A673 (cell line): ENCODE results near the gene URI1. TPM values are rescaled to one million over a fixed set of nuclear protein-coding genes. Genes with fewer than 3 reads are reported as not detected.

Source experiments
- BruUV-seq: library from RNA; stranded (reverse); fragments of 400-500 nt; replicated peaks from 2 replicates; lab custom pipeline; 2021; lab: Mats Ljungman, UMichigan
- CTCF ChIA-PET: fragments of 300-600 bp; sonication (Branson Sonifier 250); formaldehyde crosslinking; loops from one replicate; lab custom pipeline; 2022; ENCODE audit warnings: antibody characterized with exemption; lab: Charles Lee
- POLR2A ChIA-PET: fragments of 300-600 bp; sonication (Branson Sonifier 250); formaldehyde crosslinking; loops from one replicate; lab custom pipeline; 2022; ENCODE audit warnings: antibody characterized with exemption; ENCODE audit not compliant: low non-redundant PET; lab: Charles Lee
- DNase-seq: peaks from one replicate; pipeline ENCODE4 v3.0.0-alpha.2; 2015; ENCODE audit warnings: low spot score
- H3K27ac ChIP-seq: fragments of 200-600 bp; sonication (generic); 2 replicates; pipeline ENCODE4 v1.5.1; 2016; ENCODE audit warnings: mixed run types, low read depth, mild to moderate bottlenecking, mixed read lengths, antibody characterized with exemption, low read length; ENCODE audit not compliant: poor library complexity, severe bottlenecking
- H3K27me3 ChIP-seq: fragments of 200-600 bp; sonication (generic); replicated peaks from 2 replicates; pipeline ENCODE4 v1.6.1; 2017; ENCODE audit warnings: mixed run types, low read depth, mild to moderate bottlenecking, mixed read lengths, antibody characterized with exemption, low read length; ENCODE audit not compliant: insufficient read depth, poor library complexity
- H3K36me3 ChIP-seq: fragments of 200-600 bp; sonication (generic); 2 replicates; pipeline ENCODE4 v1.6.1; 2016; ENCODE audit warnings: mixed run types, mild to moderate bottlenecking, mixed read lengths, antibody characterized with exemption, low read length; ENCODE audit not compliant: insufficient read depth, poor library complexity, severe bottlenecking
- H3K4me1 ChIP-seq: fragments of 200-600 bp; sonication (generic); 2 replicates; pipeline ENCODE4 v1.6.1; 2017; ENCODE audit warnings: mixed run types, mild to moderate bottlenecking, mixed read lengths, antibody characterized with exemption, low read length; ENCODE audit not compliant: insufficient read depth, poor library complexity, severe bottlenecking
- H3K4me3 ChIP-seq: fragments of 200-600 bp; sonication (generic); 2 replicates; pipeline ENCODE4 v1.5.1; 2016; ENCODE audit warnings: low read depth, mixed run types, mild to moderate bottlenecking, mixed read lengths, low read length; ENCODE audit not compliant: poor library complexity, severe bottlenecking
- H3K9me3 ChIP-seq: fragments of 200-600 bp; sonication (generic); 2 replicates; pipeline ENCODE4 v1.6.1; 2016; ENCODE audit warnings: mixed run types, low read depth, mild to moderate bottlenecking, mixed read lengths, antibody characterized with exemption, low read length; ENCODE audit not compliant: poor library complexity, severe bottlenecking
- CTCF ChIP-seq: fragments of 300-800, 200-600 bp; sonication (generic); conservative IDR thresholded peaks from 2 replicates; pipeline ENCODE4 v1.5.1; 2017; ENCODE audit warnings: low read depth, mild to moderate bottlenecking, antibody characterized with exemption, low read length, moderate library complexity, mixed read lengths
- EZH2 ChIP-seq: fragments of 200-600 bp; sonication (generic); IDR thresholded peaks from 2 replicates; pipeline ENCODE4 v1.6.1; 2017; ENCODE audit warnings: borderline replicate concordance, low read depth, mild to moderate bottlenecking, mixed read lengths, antibody characterized with exemption, low read length; ENCODE audit not compliant: poor library complexity, severe bottlenecking
- intact Hi-C: fragments of 100-400 bp; cut with micrococcal nuclease; formaldehyde crosslinking; loops from one replicate; pipeline ENCODE4 v1.10.0; 2022; ENCODE audit not compliant: unreplicated experiment
- total RNA-seq: library from RNA; stranded (reverse); gene quantifications from 2 replicates; pipeline ENCODE4 v1.2.3, GENCODE V29; 2021

Gene URI1
- total RNA-seq, 1 experiment from 2014 or later = 93.0 TPM

- H3K9me3 ChIP-seq = no peaks in the 10 kb centered on the region
- H3K27ac ChIP-seq = no peak overlapping the region
- no peak overlapping the region for H3K4me3 ChIP-seq
- H3K36me3 ChIP-seq = no peaks in the 10 kb centered on the region
- TF ChIP-seq EZH2 = no peak
- TF ChIP-seq CTCF = no peak
- no TSS peak for BruUV-seq
- intact Hi-C loops = no loop called here
- peaks cover 21% of the 10 kb centered on the region for H3K4me1 ChIP-seq
- POLR2A ChIA-PET = interaction anchor here (0.5 to 0.7 kb wide), 4 partner anchors 23 to 722 kb away, joined by 3 to 11 read pairs (median 4); no protein-coding TSS in a partner anchor
- H3K27me3 ChIP-seq = no peaks in the 10 kb centered on the region
- CTCF ChIA-PET = interaction anchor here (0.6 kb wide), 2 partner anchors 78 to 209 kb away, joined by 3 to 5 read pairs; no protein-coding TSS in a partner anchor
- DNase-seq = no peak
Measured at GRCh38 chr19:29940971-29941585, 961 bp upstream of the URI1 start.

- Histone ChIP-seq H3K4me3 (peak overlapping the region; percentile 81), H3K27me3 (no peaks in the 10 kb centered on the region), H3K9me3 (no peaks in the 10 kb centered on the region), H3K4me1 (peaks cover 28% of the 10 kb centered on the region), H3K27ac (peak overlapping the region; percentile 77), H3K36me3 (no peaks in the 10 kb centered on the region)
- CTCF ChIA-PET = no interaction called here
- TF ChIP-seq EZH2 (no peak), CTCF (no peak)
- POLR2A ChIA-PET = interaction anchor here (0.6 kb wide), 1 partner anchor 337 kb away, joined by 4 read pairs; the partner anchor contains the start of gene POP4
- intact Hi-C loops = no loop called here
- DNase-seq = peak; percentile 70
- BruUV-seq = no TSS peak
Measured at GRCh38 chr19:29942404-29943261, 594 bp downstream of the URI1 start.

- DNase-seq = no peak
- no TSS peak for BruUV-seq
- peaks cover 28% of the 10 kb centered on the region for H3K4me1 ChIP-seq
- CTCF ChIA-PET = no interaction called here
- intact Hi-C loops = no loop called here
- TF ChIP-seq CTCF = no peak
- no peak for TF ChIP-seq EZH2
- POLR2A ChIA-PET = no interaction called here
- H3K4me3 ChIP-seq = peak overlapping the region; percentile 81
- no peaks in the 10 kb centered on the region for H3K27me3 ChIP-seq
- no peaks in the 10 kb centered on the region for H3K36me3 ChIP-seq
- no peak overlapping the region for H3K27ac ChIP-seq
- H3K9me3 ChIP-seq = no peaks in the 10 kb centered on the region
Measured at GRCh38 chr19:29943615-29944014, 1.6 kb downstream of the URI1 start.
